GM12892 (cell line): ENCODE results near the gene TGFB2.

ENCODE experiments used
- POLR2A ChIP-seq: IDR thresholded peaks from 2 replicates; pipeline ENCODE4 v1.6.1; 2011; ENCODE audit warnings: low read depth, low read length, control low read depth
- POLR2AphosphoS5 ChIP-seq: IDR thresholded peaks from 2 replicates; pipeline ENCODE4 v1.6.1; 2011; ENCODE audit warnings: low read depth, low read length, control low read depth

GRCh38 chr1:218377143-218377660 lies 32.1 kb downstream of the TGFB2 start:
- TF ChIP-seq POLR2A (no peak), POLR2AphosphoS5 (no peak)
